ENCODE data around the gene SURF4. TPM values are rescaled to one million over a fixed set of nuclear protein-coding genes. Genes with fewer than 3 reads are reported as not detected.
"Not testable (repeated sequence)": the region's sequence is repeated elsewhere in the genome, so short reads cannot be mapped to it uniquely, and the experiment has no call there.

Gene SURF4
- polyA plus RNA-seq, 3 donors, result 161 to 181 (median 175) TPM

DNA sequence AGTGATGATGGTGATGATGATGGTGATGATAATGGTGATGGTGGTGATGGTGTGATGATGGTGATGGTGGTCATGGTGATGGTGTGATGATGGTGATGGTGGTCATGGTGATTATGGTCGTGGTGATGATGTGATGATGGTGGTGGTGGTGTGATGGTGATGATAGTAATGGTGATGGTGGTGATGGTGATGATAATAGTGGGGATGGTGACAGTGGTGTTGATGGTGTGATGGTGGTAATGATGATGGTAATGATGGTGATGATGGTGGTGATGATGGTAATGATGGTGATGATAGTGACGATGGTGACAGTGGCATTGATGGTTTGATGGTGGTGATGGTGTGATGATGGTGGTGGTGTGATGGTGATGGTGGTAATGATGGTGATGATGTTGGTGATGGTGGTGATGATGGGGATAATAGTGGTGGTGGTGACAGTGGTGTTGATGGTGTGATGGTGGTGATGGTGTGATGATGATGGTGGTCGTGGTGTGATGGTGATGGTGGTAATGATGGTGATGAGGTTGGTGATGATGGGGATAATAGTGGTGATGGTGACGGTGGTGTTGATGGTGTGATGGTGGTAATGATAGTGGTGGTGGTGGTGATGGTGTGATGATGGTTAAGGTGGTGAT lies 6.8 kb upstream of the SURF4 start:
- DNase-seq (ENCODE audit: extremely low read depth in 1 of 11, low read depth in 9 of 11, low spot score in 4 of 11), result no peak

- DNase-seq (ENCODE audit: extremely low read depth in 1 of 11, low read depth in 9 of 11, low spot score in 4 of 11), result no peak
Observed at GRCh38 chr9:133380734-133381133, 4.9 kb upstream of the SURF4 start.

DNA sequence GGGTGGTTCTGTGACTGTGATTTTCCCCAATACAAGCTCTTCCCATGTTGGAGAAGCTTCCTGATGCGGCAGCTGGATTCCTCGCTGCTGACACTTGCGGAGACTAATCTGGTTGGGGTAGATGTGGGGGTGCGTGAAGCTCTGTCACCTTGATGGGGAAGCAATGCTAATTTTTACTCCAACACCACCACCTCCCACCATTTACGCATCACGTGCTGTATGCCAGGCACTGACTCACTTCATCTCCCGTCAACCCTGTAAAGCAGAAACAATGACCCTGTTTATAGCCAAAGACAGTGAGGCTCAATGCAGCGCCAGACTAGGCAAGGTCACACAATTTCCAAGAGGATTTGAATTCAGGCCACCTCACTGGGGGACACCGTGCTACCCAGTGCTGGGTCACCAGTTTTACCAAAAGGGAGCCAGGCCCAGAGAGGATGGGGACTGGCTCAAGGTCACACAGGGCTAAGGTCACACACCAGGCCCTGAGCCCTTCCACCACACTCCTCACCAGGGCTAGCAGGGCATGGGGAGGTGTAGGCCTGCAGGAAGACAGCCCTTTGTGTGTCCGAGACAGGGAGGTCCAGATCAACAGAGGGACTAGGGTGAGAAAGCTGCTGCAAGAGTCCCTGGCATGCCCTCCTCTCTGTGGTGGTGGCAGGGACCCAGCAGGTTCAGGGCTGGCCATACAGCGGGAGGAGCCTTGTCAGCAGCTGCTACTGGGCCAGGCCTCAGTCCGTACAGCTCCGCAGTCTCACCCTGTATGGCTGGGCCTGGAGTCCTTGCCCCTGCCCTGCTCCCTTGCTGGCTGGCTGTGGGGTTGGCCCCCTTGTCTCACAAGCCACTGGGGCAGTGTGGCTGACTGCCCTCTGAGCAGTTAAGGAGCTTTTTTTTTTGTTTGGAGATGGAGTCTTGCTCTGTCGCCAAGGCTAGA lies 3.6 kb upstream of the SURF4 start:
- no peak for DNase-seq (ENCODE audit: extremely low read depth in 1 of 11, low read depth in 9 of 11, low spot score in 4 of 11)

- no peak for DNase-seq (ENCODE audit: extremely low read depth in 1 of 11, low read depth in 9 of 11, low spot score in 4 of 11)
Observed at GRCh38 chr9:133378408-133378962, 2.6 kb upstream of the SURF4 start.

DNA sequence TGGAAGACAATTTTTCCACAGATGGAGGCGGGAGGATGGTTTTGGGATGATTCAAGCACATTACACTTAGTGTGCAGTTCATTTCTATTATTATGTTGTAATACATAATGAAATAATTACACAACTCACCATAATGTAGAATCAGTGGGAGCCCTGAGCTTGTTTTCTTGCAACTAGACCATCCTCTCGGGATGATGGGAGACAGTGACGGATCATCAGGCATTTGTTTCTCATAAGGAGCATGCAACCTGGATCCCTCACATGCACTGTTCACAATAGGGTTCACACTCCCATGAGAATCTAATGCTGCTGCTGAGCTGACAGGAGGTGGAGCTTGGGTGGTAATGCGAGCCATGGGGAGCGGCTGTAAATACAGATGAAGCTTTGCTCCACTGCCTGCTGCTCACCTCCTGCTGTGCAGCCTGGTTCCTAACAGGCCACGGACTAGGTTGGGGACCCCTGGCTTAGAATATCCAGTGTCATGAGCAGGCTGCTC lies 1.9 kb upstream of the SURF4 start:
- DNase-seq (ENCODE audit: extremely low read depth in 1 of 11, low read depth in 9 of 11, low spot score in 4 of 11), result no peak

GRCh38 chr9:133377280-133377679 lies 1.4 kb upstream of the SURF4 start:
- not testable (repeated sequence) for DNase-seq (ENCODE audit: extremely low read depth in 1 of 11, low read depth in 9 of 11, low spot score in 4 of 11)

DNA sequence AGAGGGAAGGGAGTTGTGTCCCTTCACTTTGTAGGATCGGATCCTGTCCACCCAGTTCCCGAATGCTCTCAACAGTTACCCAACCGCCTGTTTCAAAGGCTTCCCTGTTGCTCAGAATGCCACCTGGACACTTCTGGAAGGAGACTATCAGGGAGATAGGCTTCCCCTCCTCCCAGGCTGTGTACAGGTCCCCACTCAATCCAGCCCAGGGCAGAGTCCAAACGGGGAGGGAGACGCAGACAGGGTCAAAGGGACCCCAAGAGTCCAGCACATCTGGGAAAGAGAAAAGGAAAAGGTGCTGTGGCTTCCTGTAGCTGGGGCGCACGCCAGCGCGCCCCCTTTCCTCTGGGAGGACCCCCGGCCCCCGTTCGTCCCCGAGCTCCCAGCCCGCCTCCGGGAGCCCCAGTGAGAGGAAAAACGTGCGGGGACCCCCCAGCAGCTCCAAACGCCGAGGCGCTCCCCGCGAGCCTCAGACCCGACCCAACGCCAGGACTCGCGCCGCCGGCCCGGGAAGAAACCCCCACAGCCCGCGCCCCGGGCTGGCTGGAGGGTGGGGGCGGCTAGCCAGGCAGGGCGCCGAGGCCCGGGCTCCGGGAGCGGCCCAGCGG lies 640 bp downstream of the SURF4 start:
- no peak for DNase-seq (ENCODE audit: extremely low read depth in 1 of 11, low read depth in 9 of 11, low spot score in 4 of 11)

DNA sequence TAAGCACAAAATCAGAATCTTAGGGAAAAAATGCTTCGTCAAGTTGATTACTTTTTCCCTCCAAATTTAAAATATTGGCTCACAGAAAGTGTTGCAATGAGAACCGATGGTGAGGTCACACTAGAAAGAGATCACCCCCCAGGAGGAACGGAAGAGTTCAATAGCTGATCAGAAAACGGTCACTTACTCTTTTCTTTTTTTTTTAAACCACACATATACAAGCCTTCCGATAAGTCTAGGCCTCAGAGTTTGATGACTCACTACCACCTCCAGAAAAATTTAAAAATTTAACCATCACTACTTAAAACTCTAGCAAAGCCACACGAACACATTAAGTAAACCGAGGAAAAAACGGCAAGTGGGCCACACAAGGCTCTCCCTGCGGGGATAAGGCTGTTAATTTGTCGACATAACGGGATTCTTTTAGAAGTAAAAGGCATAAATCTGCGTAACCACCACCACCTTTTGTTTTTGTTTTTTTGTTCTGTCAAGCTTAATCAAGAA lies 1.2 kb downstream of the SURF4 start:
- no peak for DNase-seq (ENCODE audit: extremely low read depth in 1 of 11, low read depth in 9 of 11, low spot score in 4 of 11)

DNA sequence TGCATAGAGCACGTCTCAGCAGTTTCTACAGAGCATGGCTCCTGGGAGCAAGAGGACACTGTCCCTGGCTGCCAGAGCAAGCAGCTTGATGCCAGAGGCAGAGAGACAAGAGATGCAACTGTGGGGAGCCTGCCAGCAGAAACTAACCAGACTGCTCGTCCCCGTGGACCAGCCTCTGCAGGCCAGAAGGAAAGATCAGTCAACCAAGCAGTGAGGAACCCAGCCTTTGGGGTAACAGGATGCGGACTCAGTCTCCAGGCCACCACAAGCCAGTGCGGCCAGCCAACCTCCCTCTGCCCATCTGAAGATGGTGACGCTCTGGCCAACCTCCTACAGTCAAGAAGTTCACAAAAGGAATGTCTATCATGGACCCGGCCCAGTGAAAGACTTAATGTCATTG lies 3.7 kb downstream of the SURF4 start:
- DNase-seq (ENCODE audit: extremely low read depth in 1 of 11, low read depth in 9 of 11, low spot score in 4 of 11), result no peak

DNA sequence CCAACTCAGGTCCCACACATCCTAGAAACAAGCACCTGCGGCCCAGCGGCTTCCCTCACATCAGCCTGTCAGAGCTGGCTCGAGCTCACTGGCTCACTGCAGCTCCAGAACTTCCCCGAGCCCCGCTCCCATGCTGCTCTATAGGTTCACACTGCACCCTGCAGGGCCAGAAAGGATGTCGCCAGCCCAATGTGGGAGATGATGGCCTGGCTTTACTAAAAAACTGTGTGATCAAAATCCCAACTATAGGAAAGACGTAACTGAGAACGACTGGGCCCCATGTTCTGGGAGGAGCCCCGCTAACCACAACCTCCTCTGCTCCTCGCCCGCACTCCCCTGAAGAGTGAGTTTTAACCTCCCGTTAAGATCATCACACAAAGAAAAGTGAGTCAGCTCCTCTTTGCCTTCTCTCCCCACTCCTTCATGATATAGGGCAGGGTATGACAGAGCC lies 4.6 kb downstream of the SURF4 start:
- DNase-seq (ENCODE audit: extremely low read depth in 1 of 11, low read depth in 9 of 11, low spot score in 4 of 11), result no peak

DNA sequence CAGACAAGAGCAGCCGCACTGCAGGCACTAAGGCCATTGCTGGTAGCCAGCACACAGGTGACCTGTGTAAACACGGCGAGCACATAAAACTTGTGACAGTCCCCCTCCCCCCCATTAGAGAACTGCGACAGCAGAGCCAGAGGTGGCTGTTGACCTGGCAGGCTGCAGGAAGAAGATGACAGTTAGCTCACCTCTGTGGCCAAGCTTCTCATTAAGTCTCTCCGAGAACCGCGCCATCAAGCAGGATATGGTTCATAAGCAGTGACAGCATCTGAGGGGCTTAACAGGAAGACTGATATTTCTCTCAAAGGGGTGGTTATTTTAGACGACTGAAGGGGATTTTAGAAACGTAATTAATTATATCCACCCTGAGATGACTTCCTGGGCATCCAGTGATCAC lies 5.2 kb downstream of the SURF4 start:
- DNase-seq (ENCODE audit: extremely low read depth in 1 of 11, low read depth in 9 of 11, low spot score in 4 of 11), result no peak

- DNase-seq (ENCODE audit: extremely low read depth in 1 of 11, low read depth in 9 of 11, low spot score in 4 of 11), result no peak
Observed at GRCh38 chr9:133369933-133370332, 5.9 kb downstream of the SURF4 start.

GRCh38 chr9:133369422-133369821 lies 6.4 kb downstream of the SURF4 start:
- no peak for DNase-seq (ENCODE audit: extremely low read depth in 1 of 11, low read depth in 9 of 11, low spot score in 4 of 11)

- DNase-seq (ENCODE audit: extremely low read depth in 1 of 11, low read depth in 9 of 11, low spot score in 4 of 11), result no peak
Observed at GRCh38 chr9:133368249-133368881, 7.5 kb downstream of the SURF4 start.

DNA sequence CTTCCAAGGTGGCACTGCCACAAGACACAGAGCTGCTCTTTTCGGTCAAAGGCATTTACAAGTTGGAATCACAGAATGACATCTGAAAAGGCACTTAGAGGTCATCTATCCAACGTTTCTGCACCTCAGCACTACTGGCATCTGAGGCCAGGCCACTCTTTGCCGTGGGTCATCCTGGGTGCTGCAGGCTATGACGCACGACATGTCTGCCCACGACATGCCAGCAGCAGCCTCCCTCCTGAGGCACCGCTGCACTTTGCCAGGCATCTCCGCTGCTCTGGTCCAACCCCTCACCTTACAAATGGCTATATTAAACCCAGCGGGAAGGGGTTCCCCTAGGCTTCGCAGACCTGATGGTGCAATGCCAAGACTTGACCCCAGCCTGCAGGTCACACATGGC lies 8.1 kb downstream of the SURF4 start:
- no peak for DNase-seq (ENCODE audit: extremely low read depth in 1 of 11, low read depth in 9 of 11, low spot score in 4 of 11)

GRCh38 chr9:133367221-133367620 lies 8.6 kb downstream of the SURF4 start:
- DNase-seq (ENCODE audit: extremely low read depth in 1 of 11, low read depth in 9 of 11, low spot score in 4 of 11), result no peak

DNA sequence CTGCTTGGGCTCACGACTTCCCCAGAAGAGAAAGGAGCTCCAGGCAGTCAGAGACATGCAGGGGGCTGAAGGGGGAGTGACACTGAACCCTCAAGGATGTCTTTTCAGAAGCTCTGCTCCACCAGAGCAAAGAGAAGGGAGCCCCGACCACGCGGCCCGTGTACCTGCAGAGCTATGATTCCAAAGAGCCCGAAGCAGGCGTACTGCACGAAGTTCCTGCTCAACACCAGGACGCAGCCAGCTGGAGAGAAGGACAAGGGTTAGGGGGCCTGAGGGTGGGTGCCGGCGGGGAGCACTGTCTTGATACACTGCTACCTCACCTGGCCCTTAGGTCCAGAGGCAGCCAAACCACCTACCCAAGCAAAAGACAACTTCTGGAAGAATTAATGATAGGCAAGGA lies 9.4 kb downstream of the SURF4 start:
- no peak for DNase-seq (ENCODE audit: extremely low read depth in 1 of 11, low read depth in 9 of 11, low spot score in 4 of 11)

DNA sequence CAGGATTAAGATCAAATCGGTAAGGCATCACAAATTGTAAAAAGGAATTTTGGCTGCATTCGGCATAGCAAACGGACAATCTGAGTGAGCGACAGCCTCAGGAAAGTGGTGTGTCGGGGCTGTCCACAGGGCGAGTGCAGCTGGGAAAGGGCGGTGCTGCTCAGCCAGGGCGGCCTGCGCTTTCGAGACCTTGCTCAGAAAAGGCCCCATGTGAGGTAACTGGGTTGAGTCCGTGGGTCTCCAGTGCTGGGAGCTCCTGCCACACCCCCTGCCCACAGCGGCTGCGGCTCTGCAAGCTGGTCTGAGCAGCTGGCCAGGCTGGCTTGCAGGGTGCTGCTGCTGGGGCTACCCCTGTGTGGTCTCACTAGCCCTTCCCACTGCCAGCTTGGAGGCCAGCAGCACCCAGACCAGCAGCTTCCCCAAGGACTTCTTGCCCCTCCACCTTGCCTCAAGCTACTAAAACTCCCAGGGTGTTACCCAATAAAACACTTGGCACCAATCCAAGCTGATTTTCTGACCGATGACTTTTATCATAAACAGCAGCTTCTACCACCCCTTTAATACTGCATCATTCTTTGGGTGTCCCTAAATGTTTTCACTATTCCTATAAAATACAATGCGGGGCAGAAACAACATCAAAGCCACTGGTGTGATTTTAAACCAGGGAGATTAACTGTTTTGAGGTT lies 13.4 kb downstream of the SURF4 start:
- DNase-seq (ENCODE audit: extremely low read depth in 1 of 11, low read depth in 9 of 11, low spot score in 4 of 11), result no peak
